Vagina (tissue), 2 donors: ENCODE results near the gene RAB37. TPM values are rescaled to one million over a fixed set of nuclear protein-coding genes. Genes with fewer than 3 reads are reported as not detected.

Source experiments
- DNase-seq, 2 donors: peaks; one replicate each; pipeline ENCODE4 v3.0.0-alpha.2; 2017; ENCODE audit errors: extremely low spot score in 2 of 2
- H3K27ac ChIP-seq: fragments of 200-600 bp; sonication (generic); one replicate; pipeline ENCODE4 v1.5.1; 2019
- H3K27me3 ChIP-seq: fragments of 200-600 bp; sonication (generic); one replicate; pipeline ENCODE4 v1.5.1; 2019
- H3K36me3 ChIP-seq, 2 donors: fragments of 200-600 bp; sonication (generic); one replicate each; pipeline ENCODE4 v1.5.1; 2017 to 2019
- H3K4me1 ChIP-seq: fragments of 200-600 bp; sonication (generic); one replicate; pipeline ENCODE4 v1.5.1; 2019
- H3K4me3 ChIP-seq, 2 donors: fragments of 200-600 bp; sonication (generic); 1 replicate in 1 of 2; 2 replicates in 1 of 2; pipeline ENCODE4 v1.5.1; 2016 to 2019
- H3K9me3 ChIP-seq: fragments of 200-600 bp; sonication (generic); one replicate; pipeline ENCODE4 v1.5.1; 2019
- CTCF ChIP-seq, 3 experiments: fragments of 450-650 bp in 2 of 3; fragments of 200-600 bp in 1 of 3; sonication (generic) in 1 of 3; IDR thresholded peaks; one replicate each; pipeline ENCODE4 v1.5.1; 2017 to 2019; ENCODE audit warnings: antibody characterized with exemption in 3 of 3, mild to moderate bottlenecking in 2 of 3, moderate library complexity in 2 of 3
- POLR2A ChIP-seq, 2 donors: fragments of 450-650 bp; IDR thresholded peaks; one replicate each; pipeline ENCODE4 v1.6.1; 2017; ENCODE audit warnings: antibody characterized with exemption in 2 of 2, mild to moderate bottlenecking in 2 of 2, moderate library complexity in 2 of 2
- POLR2AphosphoS5 ChIP-seq, 2 donors: sonication (generic); formaldehyde crosslinking; IDR thresholded peaks; one replicate each; pipeline ENCODE4 v1.9.0; 2017; ENCODE audit warnings: antibody characterized with exemption in 2 of 2, mild to moderate bottlenecking in 2 of 2, low read depth in 1 of 2; ENCODE audit not compliant: insufficient read depth in 1 of 2
- intact Hi-C: fragments of 100-400 bp; cut with DNase I; formaldehyde crosslinking; loops from one replicate; pipeline ENCODE4 v1.15.1; 2023
- total RNA-seq: library from RNA; depleted of rRNA; stranded (reverse); fragments of >200 nt; gene quantifications from one replicate; pipeline ENCODE4 v1.2.3, GENCODE V29; 2016

The RAB37 gene
- total RNA-seq, 1 donor from 2014 or later = 7.1 TPM

- intact Hi-C loops = no loop called here
- H3K27ac ChIP-seq = no peak overlapping the region
- TF ChIP-seq POLR2A (IDR thresholded peaks at IDR 0.05) (no peak), CTCF (IDR thresholded peaks at IDR 0.05) (no peak), POLR2AphosphoS5 (IDR thresholded peaks at IDR 0.05; ENCODE audit: insufficient read depth in 1 of 2, low read depth in 1 of 2) (no peak)
- H3K4me1 ChIP-seq = peaks cover 28% of the 10 kb centered on the region
- H3K4me3 ChIP-seq = no peak overlapping the region
- DNase-seq = no peak
- H3K36me3 ChIP-seq = no peaks in the 10 kb centered on the region
- H3K9me3 ChIP-seq = no peaks in the 10 kb centered on the region
- peaks cover 4% of the 10 kb centered on the region for H3K27me3 ChIP-seq
Measured at GRCh38 chr17:74734256-74734655, 2.8 kb upstream of the RAB37 start.

- peak overlapping the region; percentile 23 for H3K27ac ChIP-seq
- peaks cover 4% of the 10 kb centered on the region for H3K27me3 ChIP-seq
- H3K36me3 ChIP-seq = no peaks in the 10 kb centered on the region
- intact Hi-C loops = no loop called here
- no peak for TF ChIP-seq POLR2A (IDR thresholded peaks at IDR 0.05)
- TF ChIP-seq POLR2AphosphoS5 (IDR thresholded peaks at IDR 0.05; ENCODE audit: insufficient read depth in 1 of 2, low read depth in 1 of 2) = no peak
- peaks cover 28% of the 10 kb centered on the region for H3K4me1 ChIP-seq
- H3K4me3 ChIP-seq = peak overlapping the region; percentile 38 to 42
- DNase-seq = no peak
- H3K9me3 ChIP-seq = no peaks in the 10 kb centered on the region
Measured at GRCh38 chr17:74737299-74738050, 419 bp downstream of the RAB37 start.

- Histone ChIP-seq H3K27ac (no peak overlapping the region), H3K9me3 (no peaks in the 10 kb centered on the region), H3K27me3 (no peaks in the 10 kb centered on the region), H3K36me3 (no peaks in the 10 kb centered on the region), H3K4me3 (peak overlapping the region; percentile 38 to 42), H3K4me1 (peaks cover 28% of the 10 kb centered on the region)
- no peak for DNase-seq
- intact Hi-C loops = no loop called here
- TF ChIP-seq POLR2AphosphoS5 (IDR thresholded peaks at IDR 0.05; ENCODE audit: insufficient read depth in 1 of 2, low read depth in 1 of 2) (no peak), CTCF (IDR thresholded peaks at IDR 0.05) (no peak), POLR2A (IDR thresholded peaks at IDR 0.05) (no peak)
Measured at GRCh38 chr17:74738051-74738996, 1.3 kb downstream of the RAB37 start.

GRCh38 chr17:74739227-74739831 is 2.3 kb downstream of the RAB37 start:
- Histone ChIP-seq H3K4me3 (no peak overlapping the region), H3K27me3 (no peaks in the 10 kb centered on the region), H3K36me3 (no peaks in the 10 kb centered on the region), H3K27ac (no peak overlapping the region), H3K4me1 (peaks cover 28% of the 10 kb centered on the region), H3K9me3 (no peaks in the 10 kb centered on the region)
- intact Hi-C loops = no loop called here
- no peak for TF ChIP-seq POLR2AphosphoS5 (IDR thresholded peaks at IDR 0.05; ENCODE audit: insufficient read depth in 1 of 2, low read depth in 1 of 2)
- no peak for TF ChIP-seq POLR2A (IDR thresholded peaks at IDR 0.05)
- DNase-seq = no peak

- no peak overlapping the region for H3K27ac ChIP-seq
- H3K4me1 ChIP-seq = peaks cover 33% of the 10 kb centered on the region
- intact Hi-C loops = no loop called here
Measured at GRCh38 chr17:74740173-74740572, 3.1 kb downstream of the RAB37 start.

More at GRCh38 chr17:74740173-74740572, 3.1 kb downstream of the RAB37 start:
- TF ChIP-seq CTCF (IDR thresholded peaks at IDR 0.05) = no peak
- TF ChIP-seq POLR2A (IDR thresholded peaks at IDR 0.05) = no peak
- TF ChIP-seq POLR2AphosphoS5 (IDR thresholded peaks at IDR 0.05; ENCODE audit: insufficient read depth in 1 of 2, low read depth in 1 of 2) = no peak
- Histone ChIP-seq H3K4me3 (no peak overlapping the region), H3K9me3 (no peaks in the 10 kb centered on the region), H3K27me3 (no peaks in the 10 kb centered on the region), H3K36me3 (no peaks in the 10 kb centered on the region)
- DNase-seq = no peak
